ENCODE measurements around the gene ABTB2.

Gene ABTB2

GRCh38 chr11:34280945-34281872 is 76.6 kb downstream of the ABTB2 start:
- no peak for TF ChIP-seq CTCF (IDR thresholded peaks at IDR 0.05)

- TF ChIP-seq CTCF (IDR thresholded peaks at IDR 0.05) = no peak
Measured at GRCh38 chr11:34278693-34279297, 79.0 kb downstream of the ABTB2 start.

DNA sequence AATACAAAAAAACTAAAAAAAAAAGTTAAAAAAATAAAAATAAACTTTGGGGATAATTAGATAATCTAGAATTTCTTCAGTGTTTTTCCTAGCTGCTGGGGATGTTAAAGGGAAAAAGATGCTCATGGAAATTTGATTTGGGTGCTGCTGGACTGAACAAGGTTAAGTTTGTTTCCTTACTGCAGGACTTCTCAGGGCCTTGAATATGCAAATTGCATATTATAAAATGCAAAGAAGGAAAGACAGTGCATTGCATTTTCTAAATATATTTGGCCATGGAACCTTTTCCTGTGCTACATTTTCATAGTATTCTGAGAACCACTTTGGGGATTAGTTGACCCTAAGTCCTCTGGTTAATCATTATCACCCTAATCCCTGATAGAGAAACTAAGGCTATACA is 79.6 kb downstream of the ABTB2 start:
- TF ChIP-seq CTCF (IDR thresholded peaks at IDR 0.05) = no peak

DNA sequence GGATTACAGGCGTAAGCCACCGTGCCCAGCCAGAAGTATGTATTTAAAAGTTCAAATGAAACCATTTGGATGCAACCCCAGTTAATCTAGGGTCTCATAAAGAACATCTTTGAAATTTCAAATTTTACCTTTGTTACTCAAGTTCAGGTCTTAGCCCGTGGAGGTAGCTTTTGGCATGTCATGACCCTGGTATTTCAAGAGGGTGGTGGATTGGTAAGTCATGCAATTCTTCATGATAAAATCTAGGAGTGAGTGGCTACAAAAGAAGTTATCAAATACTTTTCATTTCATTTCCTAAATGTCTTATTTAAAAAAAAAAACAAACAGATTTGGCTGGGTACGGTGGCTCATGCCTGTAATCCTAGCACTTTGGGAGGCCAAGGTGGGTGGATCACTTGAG is 80.6 kb downstream of the ABTB2 start:
- TF ChIP-seq CTCF (IDR thresholded peaks at IDR 0.05) = no peak

GRCh38 chr11:34276352-34276864 is 81.4 kb downstream of the ABTB2 start:
- TF ChIP-seq CTCF (IDR thresholded peaks at IDR 0.05) = no peak

- TF ChIP-seq CTCF (IDR thresholded peaks at IDR 0.05) = no peak
Measured at GRCh38 chr11:34275486-34275885, 82.3 kb downstream of the ABTB2 start.

- no peak for TF ChIP-seq CTCF (IDR thresholded peaks at IDR 0.05)
Measured at GRCh38 chr11:34274712-34275398, 83.0 kb downstream of the ABTB2 start.
